Nucleus accumbens (tissue), 56 donors: ENCODE measurements around the gene RPE.
A peak's percentile ranks its signal among the peaks of the same experiment; 100 is the strongest.

Experiments used
- DNase-seq, 56 donors: peaks; one replicate each; lab custom pipeline; 2025; lab: John Stamatoyannopoulos, UW

RPE gene

DNA sequence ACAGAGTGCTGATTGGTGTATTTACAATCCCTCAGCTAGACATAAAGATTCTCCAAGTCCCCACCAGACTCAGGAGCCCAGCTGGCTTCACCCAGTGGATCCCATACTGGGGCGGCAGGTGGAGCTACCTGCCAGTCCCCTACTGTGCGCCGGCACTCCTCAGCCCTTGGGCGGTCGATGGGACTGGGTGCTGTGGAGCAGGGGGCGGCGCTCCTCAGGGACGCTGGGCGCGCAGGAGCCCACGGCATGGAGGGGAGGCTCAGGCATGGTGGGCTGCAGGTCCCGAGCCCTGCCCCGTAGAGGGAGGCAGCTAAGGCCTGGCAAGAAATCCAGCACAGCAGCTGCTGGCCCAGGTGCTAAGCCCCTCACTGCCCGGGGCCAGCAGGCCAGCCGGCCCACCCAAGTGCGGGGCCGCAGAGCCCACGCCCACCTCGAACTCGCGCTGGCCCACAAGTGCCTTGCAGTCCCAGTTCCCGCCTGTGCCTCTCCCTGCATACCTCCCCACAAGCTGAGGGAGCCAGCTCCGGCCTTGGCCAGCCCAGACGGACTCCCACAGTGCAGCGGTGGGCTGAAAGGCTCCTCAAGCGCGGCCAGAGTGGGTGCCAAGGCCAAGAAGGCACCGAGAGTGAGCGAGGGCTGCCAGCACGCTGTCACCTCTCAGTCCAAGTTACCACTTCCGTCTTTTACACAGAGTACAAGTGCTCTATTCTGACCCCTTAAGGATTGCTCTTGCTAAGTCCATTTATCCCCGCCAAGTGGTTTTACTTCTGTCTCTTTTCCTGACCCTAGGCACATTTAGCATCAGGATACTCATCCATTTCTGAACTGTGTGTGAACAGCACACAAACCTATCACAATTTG is 1.7 kb upstream of the RPE start:
- no peak for DNase-seq

- no peak for DNase-seq
Observed at GRCh38 chr2:210003359-210003758, 921 bp downstream of the RPE start.

GRCh38 chr2:210004881-210005280 is 2.4 kb downstream of the RPE start:
- DNase-seq, result no peak

DNA sequence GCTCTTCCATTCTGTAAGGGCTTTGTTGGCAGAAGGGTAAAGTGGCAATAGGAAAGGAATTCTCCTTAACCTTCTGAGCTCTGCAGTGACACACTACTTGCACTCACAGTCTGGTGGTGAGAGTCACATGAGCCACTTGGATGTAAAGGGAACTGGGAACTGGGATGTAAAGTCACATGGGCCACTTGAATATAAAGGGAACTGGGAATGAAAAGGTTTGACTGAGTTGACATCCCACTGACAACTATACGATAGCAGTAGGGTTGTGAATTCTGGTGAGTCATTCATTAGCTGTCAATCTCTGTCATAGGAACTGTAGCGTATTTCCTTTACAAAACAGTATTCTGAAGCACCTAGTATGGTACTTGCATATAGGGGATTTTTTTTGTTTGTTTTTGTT is 5.5 kb downstream of the RPE start:
- DNase-seq, result peak in 1 of 56 donors; percentile 2

GRCh38 chr2:210009126-210009525 is 6.7 kb downstream of the RPE start:
- no peak for DNase-seq

- DNase-seq, result no peak
Observed at GRCh38 chr2:210009896-210010295, 7.5 kb downstream of the RPE start.

DNA sequence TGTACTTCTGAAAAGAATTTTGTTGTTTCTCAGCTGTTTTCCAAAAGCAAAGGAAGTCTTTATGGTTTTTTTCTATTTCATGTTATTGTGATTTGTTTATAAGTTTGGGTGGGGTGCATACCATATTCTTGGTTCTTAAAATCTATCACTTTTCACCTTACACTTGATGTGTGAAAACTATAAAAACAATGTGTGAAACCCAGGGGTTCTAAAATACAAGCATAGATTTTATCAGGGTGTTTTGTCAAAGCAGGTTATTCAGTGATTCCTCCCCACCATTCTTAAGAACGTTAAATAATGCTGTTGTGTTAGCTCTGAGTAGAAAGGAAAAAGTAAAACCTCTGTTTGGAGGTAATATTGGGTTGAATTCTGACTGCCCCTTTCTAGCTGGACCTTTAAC is 17.7 kb downstream of the RPE start:
- DNase-seq, result no peak

DNA sequence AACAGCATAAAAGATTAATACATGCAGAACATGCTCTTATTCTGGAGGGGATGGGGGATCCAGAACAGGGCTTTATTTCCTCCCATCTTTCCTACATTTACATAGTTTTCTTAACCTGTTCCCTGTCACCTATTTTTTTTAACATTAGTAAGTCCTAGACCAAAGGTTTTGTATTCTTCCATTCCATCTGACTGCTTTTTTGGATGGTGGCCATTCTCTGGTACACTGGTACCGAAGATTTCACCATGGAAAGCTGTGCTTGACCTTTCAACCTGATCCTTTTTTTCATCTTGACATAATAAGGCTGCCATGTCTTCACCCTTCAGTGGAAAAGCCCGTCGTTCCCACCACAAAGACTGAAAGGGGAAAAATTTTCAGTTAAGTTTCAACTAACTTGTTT is 20.4 kb downstream of the RPE start:
- no peak for DNase-seq

DNA sequence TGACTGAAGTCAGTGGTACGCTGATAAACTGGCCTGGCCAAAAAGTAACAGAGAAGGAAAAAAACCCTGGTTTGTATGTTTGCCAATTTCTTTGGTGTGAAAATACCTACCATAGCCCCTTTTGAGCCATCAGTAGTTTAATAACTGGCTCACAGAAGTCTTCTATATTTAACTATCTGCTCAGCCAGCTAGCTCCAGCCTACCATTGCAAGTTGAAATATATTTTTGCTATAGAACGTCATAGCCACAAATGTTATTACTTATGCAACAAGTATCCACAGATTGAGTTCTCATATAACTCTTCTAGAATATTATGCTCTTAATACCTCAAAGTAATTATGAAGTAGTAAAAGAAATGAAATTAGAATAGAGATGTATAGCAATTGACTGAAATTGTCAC is 25.2 kb downstream of the RPE start:
- no peak for DNase-seq

DNA sequence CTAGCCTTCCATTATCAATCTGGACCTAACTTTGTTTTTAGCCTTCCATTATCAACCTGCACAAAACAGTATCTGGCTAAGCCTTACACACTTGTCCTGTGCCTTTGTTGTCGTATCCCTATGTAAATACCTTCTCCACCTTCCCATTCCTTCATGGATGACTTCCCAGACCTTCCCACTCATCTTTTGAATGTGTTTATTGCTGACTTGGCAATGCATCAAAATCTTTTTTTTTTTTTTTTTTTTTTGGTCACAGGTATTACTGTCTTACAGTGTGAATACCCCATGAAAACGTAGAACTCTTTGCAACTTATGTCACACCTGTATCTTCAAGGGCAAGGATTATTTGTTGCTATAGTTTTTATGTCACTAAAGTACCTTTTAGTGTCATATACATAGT is 25.7 kb downstream of the RPE start:
- no peak for DNase-seq

GRCh38 chr2:210034087-210034683 is 31.7 kb downstream of the RPE start:
- DNase-seq, result no peak

DNA sequence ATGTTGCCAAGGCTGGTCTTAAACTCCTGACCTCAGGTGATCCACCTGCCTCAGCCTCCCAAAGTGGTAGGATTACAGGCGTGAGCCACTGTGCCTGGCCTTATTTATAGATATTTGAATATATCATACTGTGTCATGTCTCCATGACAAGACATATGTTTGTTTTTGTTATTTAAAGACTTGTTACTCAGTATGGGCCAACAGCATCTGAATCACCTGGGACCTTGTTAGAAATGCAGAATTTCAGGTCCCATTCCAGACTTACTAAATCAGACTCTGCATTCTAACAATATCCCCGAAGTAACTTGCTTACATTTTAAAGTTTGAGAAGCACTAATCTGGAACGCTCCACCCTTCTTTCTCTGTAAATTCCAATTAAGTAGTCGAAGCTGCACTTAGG is 33.2 kb downstream of the RPE start:
- DNase-seq, result no peak

DNA sequence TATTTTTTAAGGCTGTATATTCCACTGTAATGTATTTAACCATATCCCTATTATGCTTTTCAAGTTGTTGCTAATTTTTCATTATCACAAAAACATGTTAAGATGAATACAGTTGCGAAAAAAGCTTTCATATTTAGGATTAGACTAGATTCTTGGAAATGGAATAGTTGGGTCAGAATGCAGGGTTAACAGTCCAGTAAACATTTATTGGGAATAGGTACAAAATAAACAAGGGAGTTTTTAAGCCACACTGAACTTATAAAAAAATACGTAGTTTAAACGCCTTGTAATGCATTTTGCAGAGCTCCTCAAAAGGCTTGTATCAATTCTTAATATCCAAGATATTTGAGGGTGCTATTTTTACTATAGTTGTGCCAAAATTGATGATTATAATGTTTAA is 35.6 kb downstream of the RPE start:
- DNase-seq, result no peak

DNA sequence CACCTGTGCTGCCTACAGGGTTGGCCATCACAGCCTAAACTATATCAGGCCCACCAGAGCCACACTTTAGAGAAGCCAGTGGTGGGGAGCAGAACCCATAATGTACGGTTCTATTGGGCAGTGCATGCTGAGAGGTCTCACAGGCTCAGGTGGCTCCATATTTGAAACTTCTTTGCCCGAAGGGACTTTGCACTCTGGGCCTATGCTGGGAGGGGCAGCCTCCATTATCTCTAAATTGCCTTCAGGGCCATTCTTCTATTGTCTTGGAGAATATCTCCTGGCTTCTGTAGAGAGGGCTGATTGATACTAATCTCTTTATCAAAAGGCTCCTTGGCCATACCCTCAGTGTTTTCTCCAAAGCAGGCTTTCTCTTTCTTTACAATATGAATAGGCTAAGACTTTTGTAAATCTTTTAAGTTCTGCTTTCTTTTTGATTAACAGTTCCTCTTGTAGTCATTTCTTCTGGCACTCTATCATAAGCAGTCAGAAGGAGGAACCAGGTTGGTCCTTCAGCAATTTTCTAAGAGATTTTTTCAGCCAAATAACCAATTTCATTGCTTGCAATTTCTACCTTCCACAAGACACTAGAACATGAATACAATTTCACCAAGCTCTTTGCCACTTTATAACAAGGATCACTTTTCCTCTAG is 44.5 kb downstream of the RPE start:
- DNase-seq, result no peak

DNA sequence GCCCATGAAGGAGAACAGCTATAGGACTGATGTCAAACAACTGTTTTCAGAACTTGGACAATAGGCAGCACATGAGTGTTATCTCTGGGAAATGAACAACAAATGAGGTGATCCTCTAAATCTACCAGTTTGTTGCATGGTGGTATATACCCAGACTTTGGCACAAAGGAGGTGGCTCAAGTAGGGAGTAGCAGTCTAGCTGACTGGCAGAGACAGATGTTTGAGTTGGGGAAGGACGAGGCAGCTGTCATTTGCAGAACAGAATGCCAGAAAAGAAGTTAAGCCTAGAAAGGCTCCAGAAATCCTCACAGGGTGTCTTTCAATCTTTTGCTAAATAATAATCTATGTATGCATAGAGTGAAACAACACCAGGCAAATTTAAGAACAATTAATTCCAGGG is 47.4 kb downstream of the RPE start:
- no peak for DNase-seq

DNA sequence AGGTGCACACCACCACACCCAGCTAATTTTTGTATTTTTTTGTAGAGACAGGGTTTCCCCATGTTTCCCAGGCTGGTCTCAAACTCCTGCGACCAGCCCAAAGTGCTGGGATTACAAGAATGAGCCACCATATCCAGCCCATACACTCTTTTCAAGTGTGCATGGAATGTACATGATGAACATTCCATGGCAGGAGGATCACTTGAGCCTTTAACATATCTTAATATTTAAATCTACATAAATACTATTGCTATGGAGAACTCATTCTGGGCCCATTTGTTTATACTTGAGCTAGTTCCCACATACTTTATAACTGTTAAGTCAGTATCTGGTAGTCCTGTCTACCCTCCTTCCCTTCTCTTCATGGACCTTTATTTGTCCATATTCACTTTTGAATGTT is 48.4 kb downstream of the RPE start:
- no peak for DNase-seq

DNA sequence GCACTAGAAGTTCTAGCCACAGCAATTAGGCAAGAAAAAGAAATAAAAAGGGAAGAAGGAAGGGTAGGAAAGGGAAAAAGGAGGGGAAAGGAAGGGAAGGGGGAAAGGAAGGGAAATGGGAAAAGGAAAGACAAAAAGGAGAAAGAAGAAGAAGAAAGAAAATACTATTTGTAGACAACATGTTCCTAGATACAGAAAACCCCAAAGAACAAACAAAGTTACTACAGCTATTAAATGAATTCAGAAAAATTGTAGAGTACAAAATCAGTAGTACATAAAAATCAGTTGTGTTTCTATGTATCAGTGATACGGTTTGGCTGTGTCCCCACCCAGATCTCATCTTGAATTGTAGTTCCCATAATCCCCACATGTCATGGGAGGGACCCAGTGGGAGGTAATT is 52.3 kb downstream of the RPE start:
- DNase-seq, result no peak

DNA sequence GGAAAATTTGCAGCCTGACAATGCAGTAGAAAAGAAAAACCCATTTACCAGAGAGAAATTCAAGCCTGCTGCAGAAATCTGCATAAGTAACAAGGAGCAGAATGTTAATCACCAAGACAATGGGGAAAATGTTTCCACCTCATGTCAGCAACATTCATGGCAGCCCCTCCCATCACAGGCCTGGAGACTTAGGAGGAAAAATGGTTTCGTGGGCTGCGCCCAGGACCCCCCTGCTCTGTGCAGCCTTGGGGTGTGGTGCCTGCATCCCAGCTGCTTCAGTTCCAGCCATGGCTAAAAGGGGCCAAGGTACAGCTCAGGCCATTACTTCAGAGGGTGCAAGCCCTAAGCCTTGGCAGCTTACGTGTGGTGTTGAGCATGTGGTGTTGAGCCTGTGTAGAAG is 53.4 kb downstream of the RPE start:
- no peak for DNase-seq

GRCh38 chr2:210063306-210063705 is 60.9 kb downstream of the RPE start:
- no peak for DNase-seq
